HFFc6 (cell line): ENCODE measurements around the gene PNPO. TPM values are rescaled to one million over a fixed set of nuclear protein-coding genes. Genes with fewer than 3 reads are reported as not detected.

Experiments
- DNase-seq: peaks from one replicate; pipeline ENCODE4 v3.0.0-alpha.2; 2018
- H3K27ac Mint-ChIP-seq: 2 replicates; pipeline ENCODE4 v1.8.0; 2020; ENCODE audit warnings: mild to moderate bottlenecking, mixed read lengths
- H3K27me3 Mint-ChIP-seq: 2 replicates; pipeline ENCODE4 v1.8.0; 2021; ENCODE audit warnings: mild to moderate bottlenecking, moderate library complexity, mixed read lengths; ENCODE audit not compliant: insufficient read depth
- H3K36me3 Mint-ChIP-seq: 2 replicates; pipeline ENCODE4 v1.8.0; 2021; ENCODE audit warnings: low read depth, mixed read lengths
- H3K4me1 Mint-ChIP-seq: 2 replicates; pipeline ENCODE4 v1.8.0; 2020; ENCODE audit warnings: low read depth, mixed read lengths
- H3K4me3 Mint-ChIP-seq: 2 replicates; pipeline ENCODE4 v1.8.0; 2020; ENCODE audit warnings: mild to moderate bottlenecking, moderate library complexity, mixed read lengths
- H3K9me3 Mint-ChIP-seq: 2 replicates; pipeline ENCODE4 v1.8.0; 2020; ENCODE audit warnings: mild to moderate bottlenecking, mixed read lengths
- total RNA-seq, 6 experiments: library from RNA; stranded (reverse); fragmentation: NEBNext Ultra II Directional; extraction: Animal tissue kit (Norgen Biotek cat#: 25700); gene quantifications; 2 replicates in 1 of 6; 3 replicates in 5 of 6; pipeline ENCODE4 v1.2.3, GENCODE V29; 2021
- TF ChIP-seq, protein P1 (sequence below): fragments of 200-600 bp; sonication (generic); IDR thresholded peaks from 2 replicates; pipeline ENCODE4 v1.5.0; 2021; ENCODE audit warnings: antibody characterized with exemption, mild to moderate bottlenecking

The PNPO gene
- total RNA-seq, 6 experiments from 2014 or later: 46.0 to 55.5 (median 51.1) TPM

DNA sequence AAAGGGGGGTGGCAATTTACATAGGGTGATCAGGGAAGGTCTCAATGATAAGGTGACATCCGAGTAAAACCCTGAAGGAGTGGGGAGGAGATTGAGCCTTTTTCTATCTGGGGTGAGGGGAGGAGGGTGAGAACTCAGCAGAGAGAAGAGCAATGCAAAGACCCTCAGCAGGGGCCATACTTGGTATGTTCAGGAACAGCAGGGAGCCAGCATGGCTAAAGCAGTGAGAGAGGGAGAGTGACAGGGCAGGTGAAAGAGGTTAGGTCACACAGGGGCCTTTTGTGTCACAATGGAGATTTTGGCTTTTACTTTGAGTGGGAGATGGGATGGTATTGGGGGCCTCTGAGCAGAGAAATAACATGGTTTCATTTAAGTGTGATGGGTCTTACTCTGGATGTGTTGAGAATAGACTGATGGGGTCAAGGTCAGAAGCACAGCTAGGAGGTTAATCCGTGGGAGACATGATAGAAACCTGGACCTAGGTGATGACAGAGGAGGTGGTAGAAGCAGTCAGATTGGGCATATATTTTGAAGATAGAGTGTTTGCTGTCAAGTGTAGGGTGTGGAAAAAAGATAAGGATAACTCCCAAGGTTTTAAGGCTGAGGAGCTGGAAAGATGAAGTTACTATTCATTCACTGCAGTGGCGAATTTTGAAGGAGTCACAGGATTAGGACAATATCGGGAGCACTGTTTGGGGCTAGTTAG lies 39.2 kb upstream of the PNPO start:
- H3K4me3 Mint-ChIP-seq: no peak overlapping the region

DNA sequence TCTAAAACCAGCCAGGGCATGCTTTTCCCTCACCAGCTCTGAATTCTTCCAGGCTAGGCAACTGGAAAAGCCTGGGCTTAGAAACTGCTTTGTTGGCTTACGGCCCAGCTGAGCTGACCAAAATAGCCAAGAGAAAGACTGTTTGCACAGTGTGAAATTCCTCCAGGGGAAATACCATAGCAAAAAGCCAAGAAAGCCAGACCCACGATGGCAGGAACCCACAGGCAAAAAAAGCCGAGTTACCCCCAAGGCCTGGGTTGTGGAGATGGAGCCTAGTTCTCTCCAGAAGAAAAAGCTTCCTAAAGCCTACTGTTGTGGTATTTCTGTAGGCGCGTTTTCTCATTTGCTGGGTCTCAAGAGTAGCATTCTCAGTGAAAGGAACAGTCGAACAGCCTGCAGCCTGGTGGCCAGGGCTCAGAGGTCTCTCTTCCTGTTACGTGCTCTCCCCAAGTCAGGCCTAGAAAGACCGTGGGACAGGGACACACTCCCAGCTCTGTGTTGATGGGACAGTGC lies 36.1 kb upstream of the PNPO start:
- DNase-seq: peak; percentile 59
- Mint-ChIP-seq H3K27ac (peak overlapping the region; percentile 60), H3K27me3 (peaks cover 1% of the 10 kb centered on the region), H3K4me1 (peaks cover 33% of the 10 kb centered on the region), H3K36me3 (peaks cover 11% of the 10 kb centered on the region; the same call in 1 of the 2 replicates), H3K9me3 (no peaks in the 10 kb centered on the region), H3K4me3 (no peak overlapping the region)
- TF ChIP-seq, protein P1, sequence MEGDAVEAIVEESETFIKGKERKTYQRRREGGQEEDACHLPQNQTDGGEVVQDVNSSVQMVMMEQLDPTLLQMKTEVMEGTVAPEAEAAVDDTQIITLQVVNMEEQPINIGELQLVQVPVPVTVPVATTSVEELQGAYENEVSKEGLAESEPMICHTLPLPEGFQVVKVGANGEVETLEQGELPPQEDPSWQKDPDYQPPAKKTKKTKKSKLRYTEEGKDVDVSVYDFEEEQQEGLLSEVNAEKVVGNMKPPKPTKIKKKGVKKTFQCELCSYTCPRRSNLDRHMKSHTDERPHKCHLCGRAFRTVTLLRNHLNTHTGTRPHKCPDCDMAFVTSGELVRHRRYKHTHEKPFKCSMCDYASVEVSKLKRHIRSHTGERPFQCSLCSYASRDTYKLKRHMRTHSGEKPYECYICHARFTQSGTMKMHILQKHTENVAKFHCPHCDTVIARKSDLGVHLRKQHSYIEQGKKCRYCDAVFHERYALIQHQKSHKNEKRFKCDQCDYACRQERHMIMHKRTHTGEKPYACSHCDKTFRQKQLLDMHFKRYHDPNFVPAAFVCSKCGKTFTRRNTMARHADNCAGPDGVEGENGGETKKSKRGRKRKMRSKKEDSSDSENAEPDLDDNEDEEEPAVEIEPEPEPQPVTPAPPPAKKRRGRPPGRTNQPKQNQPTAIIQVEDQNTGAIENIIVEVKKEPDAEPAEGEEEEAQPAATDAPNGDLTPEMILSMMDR: no peak

More for the DNA sequence above, 39.2 kb upstream of the PNPO start:
- Mint-ChIP-seq H3K4me1 (peaks cover 39% of the 10 kb centered on the region), H3K27me3 (peaks cover 1% of the 10 kb centered on the region), H3K9me3 (no peaks in the 10 kb centered on the region), H3K27ac (no peak overlapping the region), H3K36me3 (peaks cover 15% of the 10 kb centered on the region; the same call in 1 of the 2 replicates)
- TF ChIP-seq, protein P1: no peak
- no peak for DNase-seq

DNA sequence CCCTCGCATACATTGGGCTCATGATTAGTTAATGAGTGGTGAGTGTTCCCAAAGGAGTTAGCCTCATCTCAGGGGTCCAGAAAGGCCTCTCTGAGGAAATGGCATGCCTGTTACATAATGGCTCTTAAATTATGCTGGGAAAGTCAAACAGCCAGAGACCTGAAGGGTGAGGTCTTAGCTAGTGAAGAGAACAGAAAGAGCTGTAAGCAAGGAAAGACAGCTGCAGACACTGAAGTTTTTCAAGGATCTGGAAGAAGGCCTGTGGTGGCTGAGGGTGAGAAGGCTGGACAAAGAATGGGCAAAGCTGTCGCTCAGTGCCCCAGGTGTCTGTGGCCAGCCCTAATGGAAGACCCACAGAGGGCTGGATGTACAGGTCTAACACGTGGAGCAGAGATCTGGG lies 34.9 kb upstream of the PNPO start:
- TF ChIP-seq, protein P1: no peak
- H3K27ac Mint-ChIP-seq: no peak overlapping the region
- no peak overlapping the region for H3K4me3 Mint-ChIP-seq

DNA sequence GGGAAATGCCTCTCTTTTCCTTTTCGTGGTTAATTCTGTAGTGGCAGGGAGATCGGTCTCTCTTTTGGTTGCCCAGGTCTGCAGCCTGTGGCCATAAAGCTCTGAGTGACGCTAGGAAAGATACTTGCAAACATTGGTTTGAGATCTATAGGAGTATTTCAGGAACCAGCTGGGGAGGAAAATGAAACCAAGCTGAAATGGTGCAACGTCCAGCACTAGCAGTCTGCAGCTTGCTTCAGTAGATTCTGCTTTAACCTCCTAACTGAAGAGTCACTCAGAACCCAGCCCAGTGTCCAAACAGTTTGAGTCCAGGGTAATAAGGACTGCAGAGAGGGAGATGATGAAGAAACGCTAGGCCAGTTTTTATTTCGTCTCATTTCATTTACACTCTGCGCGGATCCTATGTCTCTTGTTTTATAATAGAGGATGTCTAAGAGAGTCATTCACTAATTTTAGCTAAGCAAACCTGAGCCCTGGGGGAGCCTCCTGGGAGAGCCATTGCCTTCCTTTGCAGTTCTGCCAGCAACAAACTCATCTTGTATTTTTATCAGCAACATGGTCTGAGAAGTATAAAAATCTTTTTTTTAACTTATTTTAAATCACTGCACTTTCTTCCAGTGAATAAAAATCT lies 33.3 kb upstream of the PNPO start:
- Mint-ChIP-seq H3K27me3 (peaks cover 2% of the 10 kb centered on the region), H3K36me3 (peaks cover 9% of the 10 kb centered on the region; the same call in 1 of the 2 replicates), H3K4me1 (peaks cover 26% of the 10 kb centered on the region), H3K9me3 (no peaks in the 10 kb centered on the region), H3K27ac (no peak overlapping the region), H3K4me3 (no peak overlapping the region)
- DNase-seq: no peak
- TF ChIP-seq, protein P1: no peak

More for the DNA sequence above, 34.9 kb upstream of the PNPO start:
- peaks cover 1% of the 10 kb centered on the region for H3K27me3 Mint-ChIP-seq
- no peak for DNase-seq
- peaks cover 11% of the 10 kb centered on the region; the same call in 1 of the 2 replicates for H3K36me3 Mint-ChIP-seq
- H3K4me1 Mint-ChIP-seq: peaks cover 26% of the 10 kb centered on the region
- H3K9me3 Mint-ChIP-seq: no peaks in the 10 kb centered on the region

DNA sequence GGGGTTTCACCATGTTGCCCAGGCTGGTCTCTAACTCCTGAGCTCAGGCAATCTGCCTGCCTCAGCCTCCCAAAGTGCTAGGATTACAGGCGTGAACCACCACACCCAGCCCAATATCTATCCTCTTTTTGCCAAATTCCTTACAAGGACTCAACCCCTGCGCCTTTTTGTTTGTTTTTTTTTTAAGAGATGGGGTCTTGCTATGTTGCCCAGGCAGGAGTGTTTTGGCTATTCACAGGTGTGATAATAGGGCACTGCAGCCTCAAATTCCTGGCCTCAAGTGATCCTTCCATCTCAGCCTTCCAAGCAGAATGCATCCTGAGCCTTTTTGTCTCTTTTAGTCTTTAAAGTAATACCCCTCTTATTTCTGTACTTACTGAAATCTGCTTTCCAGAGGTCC lies 28.3 kb upstream of the PNPO start:
- no peak for DNase-seq
- Mint-ChIP-seq H3K27ac (no peak overlapping the region), H3K27me3 (peaks cover 3% of the 10 kb centered on the region), H3K9me3 (no peaks in the 10 kb centered on the region), H3K4me3 (no peak overlapping the region), H3K4me1 (peaks cover 2% of the 10 kb centered on the region; the same call in 1 of the 2 replicates), H3K36me3 (peaks cover 10% of the 10 kb centered on the region; the same call in 1 of the 2 replicates)
- TF ChIP-seq, protein P1: no peak
